ENCODE data around the gene KRTAP9-3. TPM values are rescaled to one million over a fixed set of nuclear protein-coding genes. Genes with fewer than 3 reads are reported as not detected.

KRTAP9-3 gene
- polyA plus RNA-seq, 1 donor (not counting 4 experiments of a cell fraction or from before 2014, with no cell fraction given): not detected

GRCh38 chr17:41212524-41213169, 19.6 kb upstream of the KRTAP9-3 start:
- Histone ChIP-seq H3K9me3 (ENCODE audit: control insufficient read depth, low read depth, low read length) (no peaks in the 10 kb centered on the region), H3K36me3 (ENCODE audit: control insufficient read depth in 2 of 2, extremely low read depth in 1 of 2, insufficient read depth in 2 of 2, low read length in 2 of 2) (no peaks in the 10 kb centered on the region), H3K9me1 (ENCODE audit: control insufficient read depth, extremely low read depth, insufficient read depth, low read length) (no peaks in the 10 kb centered on the region), H4K20me1 (ENCODE audit: control insufficient read depth, extremely low read depth, insufficient read depth, low read length) (no peaks in the 10 kb centered on the region), H3K4me3 (ENCODE audit: control insufficient read depth in 2 of 3, extremely low read depth in 1 of 3, insufficient read depth in 2 of 3, low read depth in 1 of 3, low read length in 3 of 3) (no peak overlapping the region), H2AFZ (ENCODE audit: control insufficient read depth, low read length) (no peak overlapping the region), H3K27me3 (ENCODE audit: control insufficient read depth, extremely low read depth, insufficient read depth, low read length) (no peaks in the 10 kb centered on the region), H3K27ac (ENCODE audit: control insufficient read depth, insufficient read depth, low read length) (no peak overlapping the region), H3K79me2 (ENCODE audit: control insufficient read depth, insufficient read depth, low read length) (no peaks in the 10 kb centered on the region), H3K4me2 (ENCODE audit: control insufficient read depth, extremely low read depth, insufficient read depth, low read depth, low read length) (no peak overlapping the region), H3K9ac (ENCODE audit: control insufficient read depth, extremely low read depth, insufficient read depth, low read length) (no peak overlapping the region), H3K4me1 (ENCODE audit: control insufficient read depth, extremely low read depth, insufficient read depth, low read length) (no peaks in the 10 kb centered on the region)
- FAIRE-seq (no peak), DNase-seq (ENCODE audit: low read depth, low spot score) (no peak)
- dilution Hi-C loops (cut with MboI; ENCODE audit: extremely low pct_ligation_motif_present, low sequenced_read_pairs): no loop called here
- TF ChIP-seq EZH2 (IDR thresholded peaks at IDR 0.05; ENCODE audit: low read length): no peak
- no peak for TF ChIP-seq CTCF (optimal IDR thresholded peaks at IDR 0.05 in 1 of 3, IDR thresholded peaks at IDR 0.05 in 1 of 3, conservative IDR thresholded peaks at IDR 0.05 in 1 of 3; ENCODE audit: extremely low read depth in 1 of 3, insufficient read depth in 2 of 3, low read length in 3 of 3)

- FAIRE-seq (no peak), DNase-seq (ENCODE audit: low read depth, low spot score) (no peak)
- Histone ChIP-seq H3K79me2 (ENCODE audit: control insufficient read depth, insufficient read depth, low read length) (no peaks in the 10 kb centered on the region), H3K36me3 (ENCODE audit: control insufficient read depth in 2 of 2, extremely low read depth in 1 of 2, insufficient read depth in 2 of 2, low read length in 2 of 2) (no peaks in the 10 kb centered on the region), H2AFZ (ENCODE audit: control insufficient read depth, low read length) (no peak overlapping the region), H3K4me3 (ENCODE audit: control insufficient read depth in 2 of 3, extremely low read depth in 1 of 3, insufficient read depth in 2 of 3, low read depth in 1 of 3, low read length in 3 of 3) (no peak overlapping the region), H3K27ac (ENCODE audit: control insufficient read depth, insufficient read depth, low read length) (no peak overlapping the region), H3K27me3 (ENCODE audit: control insufficient read depth, extremely low read depth, insufficient read depth, low read length) (no peaks in the 10 kb centered on the region), H4K20me1 (ENCODE audit: control insufficient read depth, extremely low read depth, insufficient read depth, low read length) (no peaks in the 10 kb centered on the region), H3K4me1 (ENCODE audit: control insufficient read depth, extremely low read depth, insufficient read depth, low read length) (no peaks in the 10 kb centered on the region), H3K9me3 (ENCODE audit: control insufficient read depth, low read depth, low read length) (no peaks in the 10 kb centered on the region), H3K9ac (ENCODE audit: control insufficient read depth, extremely low read depth, insufficient read depth, low read length) (no peak overlapping the region), H3K9me1 (ENCODE audit: control insufficient read depth, extremely low read depth, insufficient read depth, low read length) (no peaks in the 10 kb centered on the region), H3K4me2 (ENCODE audit: control insufficient read depth, extremely low read depth, insufficient read depth, low read depth, low read length) (no peak overlapping the region)
- TF ChIP-seq EZH2 (IDR thresholded peaks at IDR 0.05; ENCODE audit: low read length): no peak
- no peak for TF ChIP-seq CTCF (optimal IDR thresholded peaks at IDR 0.05 in 1 of 3, IDR thresholded peaks at IDR 0.05 in 1 of 3, conservative IDR thresholded peaks at IDR 0.05 in 1 of 3; ENCODE audit: extremely low read depth in 1 of 3, insufficient read depth in 2 of 3, low read length in 3 of 3)
- dilution Hi-C loops (cut with MboI; ENCODE audit: extremely low pct_ligation_motif_present, low sequenced_read_pairs): no loop called here
Measured at GRCh38 chr17:41215681-41216080, 16.6 kb upstream of the KRTAP9-3 start.
